Measurements from ENCODE around the gene COL9A3.

The COL9A3 gene

GRCh38 chr20:62809530-62810428, 7.1 kb upstream of the COL9A3 start:
- TF ChIP-seq POLR2AphosphoS5 (IDR thresholded peaks at IDR 0.05; ENCODE audit: borderline replicate concordance, low read depth, low read length), result no peak
- TF ChIP-seq EZH2 (IDR thresholded peaks at IDR 0.05), result no peak
- no peak for TF ChIP-seq FOXP2 (optimal IDR thresholded peaks at IDR 0.05; ENCODE audit: control extremely low read depth, extremely low read length, insufficient read depth)
- Histone ChIP-seq H3K27ac (no peak overlapping the region), H3K9me3 (ENCODE audit: low read depth, low read length) (no peaks in the 10 kb centered on the region), H3K4me3 (no peak overlapping the region), H3K36me3 (ENCODE audit: insufficient read depth, low read length) (peaks cover 16% of the 10 kb centered on the region; the same call in 1 of the 2 replicates), H3K9ac (ENCODE audit: insufficient read length) (no peak overlapping the region)
- DNase-seq (ENCODE audit: low read depth, low spot score), result no peak

- Histone ChIP-seq H3K9ac (ENCODE audit: insufficient read length) (no peak overlapping the region), H3K36me3 (ENCODE audit: insufficient read depth, low read length) (peaks cover 16% of the 10 kb centered on the region; the same call in 1 of the 2 replicates), H3K4me3 (no peak overlapping the region), H3K27ac (no peak overlapping the region), H3K9me3 (ENCODE audit: low read depth, low read length) (no peaks in the 10 kb centered on the region)
- no peak for TF ChIP-seq EZH2 (IDR thresholded peaks at IDR 0.05)
- TF ChIP-seq POLR2AphosphoS5 (IDR thresholded peaks at IDR 0.05; ENCODE audit: borderline replicate concordance, low read depth, low read length), result no peak
- DNase-seq (ENCODE audit: low read depth, low spot score), result no peak
Measured at GRCh38 chr20:62811320-62811719, 5.5 kb upstream of the COL9A3 start.

DNA sequence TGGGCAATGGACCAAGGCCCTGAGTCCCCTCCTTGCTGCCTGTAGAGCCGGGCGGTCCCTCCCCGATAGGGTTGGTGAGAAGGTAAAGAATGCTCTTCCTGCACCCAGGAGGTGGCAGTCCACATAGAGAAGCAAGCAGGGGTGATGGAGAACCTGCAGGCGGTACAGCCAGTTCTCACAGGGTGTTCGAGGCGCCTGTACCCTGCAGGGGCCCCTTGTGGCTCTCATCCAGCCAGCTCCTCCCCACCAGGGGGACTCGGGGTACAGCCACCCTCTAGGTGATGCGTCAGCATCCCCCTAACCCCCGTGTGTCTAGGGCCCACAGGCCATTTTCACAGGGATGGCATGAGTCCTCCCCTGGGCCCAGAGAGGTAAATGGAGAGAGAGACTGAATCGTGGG, 5.1 kb upstream of the COL9A3 start:
- H3K27ac ChIP-seq, result no peak overlapping the region
- no peak overlapping the region for H3K4me3 ChIP-seq

DNA sequence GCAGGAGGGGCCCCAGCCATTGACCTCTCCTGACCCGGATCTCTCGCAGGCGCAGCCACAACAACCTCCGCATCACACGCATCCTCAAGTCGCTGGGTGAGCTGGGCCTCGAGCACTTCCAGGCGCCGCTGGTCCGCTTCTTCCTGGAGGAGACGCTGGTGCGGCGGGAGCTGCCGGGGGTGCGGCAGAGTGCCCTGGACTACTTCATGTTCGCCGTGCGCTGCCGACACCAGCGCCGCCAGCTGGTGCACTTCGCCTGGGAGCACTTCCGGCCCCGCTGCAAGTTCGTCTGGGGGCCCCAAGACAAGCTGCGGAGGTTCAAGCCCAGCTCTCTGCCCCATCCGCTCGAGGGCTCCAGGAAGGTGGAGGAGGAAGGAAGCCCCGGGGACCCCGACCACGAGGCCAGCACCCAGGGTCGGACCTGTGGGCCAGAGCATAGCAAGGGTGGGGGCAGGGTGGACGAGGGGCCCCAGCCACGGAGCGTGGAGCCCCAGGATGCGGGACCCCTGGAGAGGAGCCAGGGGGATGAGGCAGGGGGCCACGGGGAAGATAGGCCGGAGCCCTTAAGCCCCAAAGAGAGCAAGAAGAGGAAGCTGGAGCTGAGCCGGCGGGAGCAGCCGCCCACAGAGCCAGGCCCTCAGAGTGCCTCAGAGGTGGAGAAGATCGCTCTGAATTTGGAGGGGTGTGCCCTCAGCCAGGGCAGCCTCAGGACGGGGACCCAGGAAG, 4.5 kb upstream of the COL9A3 start:
- no peak overlapping the region for H3K4me3 ChIP-seq
- no peak for DNase-seq (ENCODE audit: low read depth, low spot score)
- H3K27ac ChIP-seq, result no peak overlapping the region
- H3K36me3 ChIP-seq (ENCODE audit: insufficient read depth, low read length), result peaks cover 16% of the 10 kb centered on the region; the same call in 1 of the 2 replicates
- no peaks in the 10 kb centered on the region for H3K9me3 ChIP-seq (ENCODE audit: low read depth, low read length)
- H3K9ac ChIP-seq (ENCODE audit: insufficient read length), result no peak overlapping the region
- no peak for TF ChIP-seq FOXP2 (optimal IDR thresholded peaks at IDR 0.05; ENCODE audit: control extremely low read depth, extremely low read length, insufficient read depth)
- no peak for TF ChIP-seq POLR2AphosphoS5 (IDR thresholded peaks at IDR 0.05; ENCODE audit: borderline replicate concordance, low read depth, low read length)
- TF ChIP-seq EZH2 (IDR thresholded peaks at IDR 0.05), result no peak

More for the DNA sequence above, 5.1 kb upstream of the COL9A3 start:
- no peak for DNase-seq (ENCODE audit: low read depth, low spot score)
- Histone ChIP-seq H3K9ac (ENCODE audit: insufficient read length) (no peak overlapping the region), H3K9me3 (ENCODE audit: low read depth, low read length) (no peaks in the 10 kb centered on the region), H3K36me3 (ENCODE audit: insufficient read depth, low read length) (peaks cover 16% of the 10 kb centered on the region; the same call in 1 of the 2 replicates)
- TF ChIP-seq EZH2 (IDR thresholded peaks at IDR 0.05), result no peak
- no peak for TF ChIP-seq FOXP2 (optimal IDR thresholded peaks at IDR 0.05; ENCODE audit: control extremely low read depth, extremely low read length, insufficient read depth)

- Histone ChIP-seq H3K36me3 (ENCODE audit: insufficient read depth, low read length) (peaks cover 16% of the 10 kb centered on the region; the same call in 1 of the 2 replicates), H3K9ac (ENCODE audit: insufficient read length) (no peak overlapping the region), H3K27ac (no peak overlapping the region), H3K9me3 (ENCODE audit: low read depth, low read length) (no peaks in the 10 kb centered on the region), H3K4me3 (no peak overlapping the region)
- TF ChIP-seq EZH2 (IDR thresholded peaks at IDR 0.05), result no peak
- no peak for DNase-seq (ENCODE audit: low read depth, low spot score)
Measured at GRCh38 chr20:62812907-62813200, 4.0 kb upstream of the COL9A3 start.

- H3K36me3 ChIP-seq (ENCODE audit: insufficient read depth, low read length), result peaks cover 16% of the 10 kb centered on the region; the same call in 1 of the 2 replicates
- DNase-seq (ENCODE audit: low read depth, low spot score), result no peak
- no peak overlapping the region for H3K9ac ChIP-seq (ENCODE audit: insufficient read length)
- TF ChIP-seq EZH2 (IDR thresholded peaks at IDR 0.05) (no peak), FOXP2 (optimal IDR thresholded peaks at IDR 0.05; ENCODE audit: control extremely low read depth, extremely low read length, insufficient read depth) (no peak), POLR2AphosphoS5 (IDR thresholded peaks at IDR 0.05; ENCODE audit: borderline replicate concordance, low read depth, low read length) (no peak)
- H3K9me3 ChIP-seq (ENCODE audit: low read depth, low read length), result no peaks in the 10 kb centered on the region
- no peak overlapping the region for H3K4me3 ChIP-seq
- no peak overlapping the region for H3K27ac ChIP-seq
Measured at GRCh38 chr20:62813588-62813987, 3.3 kb upstream of the COL9A3 start.

DNA sequence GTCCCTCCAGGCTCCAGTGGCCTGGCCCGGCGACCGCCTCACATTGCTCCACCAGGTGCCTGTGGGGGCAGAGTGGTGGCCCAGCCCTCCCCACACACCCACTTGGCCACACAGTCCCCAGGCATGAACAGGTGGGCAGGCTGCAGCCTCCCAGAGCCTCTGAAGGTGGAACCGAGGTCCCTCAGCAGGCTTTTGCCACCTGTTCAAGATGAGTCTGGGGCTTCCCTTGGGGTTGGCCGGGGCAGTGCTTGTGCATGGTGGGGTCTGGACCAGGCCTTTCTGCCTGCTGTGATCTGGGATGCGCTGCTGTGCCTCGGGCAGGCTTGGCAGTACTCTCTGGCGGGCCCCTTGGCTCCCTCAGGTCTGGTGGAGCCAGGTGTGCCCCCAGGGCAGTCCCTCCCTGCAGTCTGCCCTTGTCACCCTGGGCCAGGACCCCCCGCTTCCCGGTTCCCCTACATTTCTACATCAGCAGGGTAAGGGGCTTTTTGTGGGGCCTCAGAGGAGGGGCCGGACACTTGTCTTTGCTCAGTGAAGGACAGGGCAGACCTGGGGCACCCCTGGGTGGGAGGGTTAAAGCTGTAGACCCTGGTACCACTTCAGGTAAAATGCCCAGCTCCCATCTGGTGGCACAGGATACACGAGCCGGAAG, 2.7 kb upstream of the COL9A3 start:
- TF ChIP-seq POLR2AphosphoS5 (IDR thresholded peaks at IDR 0.05; ENCODE audit: borderline replicate concordance, low read depth, low read length), result no peak
- TF ChIP-seq EZH2 (IDR thresholded peaks at IDR 0.05), result no peak
- no peak for TF ChIP-seq FOXP2 (optimal IDR thresholded peaks at IDR 0.05; ENCODE audit: control extremely low read depth, extremely low read length, insufficient read depth)

GRCh38 chr20:62814709-62815065, 2.2 kb upstream of the COL9A3 start:
- no peak for DNase-seq (ENCODE audit: low read depth, low spot score)
- no peak overlapping the region for H3K4me3 ChIP-seq
- H3K27ac ChIP-seq, result no peak overlapping the region
- no peaks in the 10 kb centered on the region for H3K9me3 ChIP-seq (ENCODE audit: low read depth, low read length)
- H3K36me3 ChIP-seq (ENCODE audit: insufficient read depth, low read length), result peaks cover 8% of the 10 kb centered on the region; the same call in 1 of the 2 replicates
- H3K9ac ChIP-seq (ENCODE audit: insufficient read length), result no peak overlapping the region
- no peak for TF ChIP-seq EZH2 (IDR thresholded peaks at IDR 0.05)
- no peak for TF ChIP-seq FOXP2 (optimal IDR thresholded peaks at IDR 0.05; ENCODE audit: control extremely low read depth, extremely low read length, insufficient read depth)
- TF ChIP-seq POLR2AphosphoS5 (IDR thresholded peaks at IDR 0.05; ENCODE audit: borderline replicate concordance, low read depth, low read length), result no peak

More for the DNA sequence above, 2.7 kb upstream of the COL9A3 start:
- no peak overlapping the region for H3K4me3 ChIP-seq
- no peaks in the 10 kb centered on the region for H3K9me3 ChIP-seq (ENCODE audit: low read depth, low read length)
- peaks cover 13% of the 10 kb centered on the region; the same call in 1 of the 2 replicates for H3K36me3 ChIP-seq (ENCODE audit: insufficient read depth, low read length)
- DNase-seq (ENCODE audit: low read depth, low spot score), result no peak
- no peak overlapping the region for H3K27ac ChIP-seq
- no peak overlapping the region for H3K9ac ChIP-seq (ENCODE audit: insufficient read length)
